HepG2 (cell line): Measurements from ENCODE around the gene USP28. TPM values are rescaled to one million over a fixed set of nuclear protein-coding genes. Genes with fewer than 3 reads are reported as not detected.

ENCODE experiments used
- ATAC-seq: fragments of 200-7000 bp; cut with Tn5 transposase; 3 replicates; pipeline ENCODE4 v1.9.1; 2020; ENCODE audit warnings: mild to moderate bottlenecking, moderate library complexity
- BruUV-seq: library from RNA; stranded (reverse); fragments of 400-500 nt; replicated peaks from 2 replicates; lab custom pipeline; 2021; lab: Mats Ljungman, UMichigan
- CTCF ChIA-PET: fragments of 300-600 bp; formaldehyde crosslinking; extraction: SDS; loops from one replicate; lab custom pipeline; 2021; ENCODE audit warnings: low total read pairs, inconsistent platforms, low intra/inter-chr PET ratio; lab: Yijun Ruan, JAX
- POLR2A ChIA-PET: fragments of 350-600 bp; sonication (Branson Sonifier 250); formaldehyde crosslinking; loops from one replicate; lab custom pipeline; 2020; ENCODE audit warnings: antibody characterized with exemption, inconsistent platforms; lab: Yijun Ruan, JAX
- DNase-seq: peaks from one replicate; pipeline ENCODE4 v3.0.0-alpha.2; 2015; ENCODE audit warnings: low spot score
- FAIRE-seq: peaks from 3 replicates; lab custom pipeline; 2011; peaks lifted over from hg19 to GRCh38; lab: Jason Lieb, UNC
- H2AFZ ChIP-seq: one replicate; pipeline ENCODE4 v1.6.1; 2011; ENCODE audit warnings: low read length, inconsistent platforms
- H3K27ac ChIP-seq: fragments of 300-600 bp; 3 replicates; pipeline ENCODE4 v1.8.0; 2011; ENCODE audit warnings: mixed run types, mild to moderate bottlenecking, mixed read lengths, low read length, inconsistent platforms; ENCODE audit not compliant: insufficient read depth; ENCODE audit errors: extremely low read length
- H3K27me3 ChIP-seq, 2 experiments: fragments of 200-600 bp in 1 of 2; 2 replicates in 1 of 2; 3 replicates in 1 of 2; pipeline versions ENCODE4 v1.6.0 to v1.8.0; 2011; ENCODE audit warnings: low read length in 2 of 2, mild to moderate bottlenecking in 2 of 2, moderate library complexity in 2 of 2, inconsistent platforms in 1 of 2; ENCODE audit not compliant: insufficient read depth in 2 of 2, control insufficient read depth in 1 of 2
- H3K36me3 ChIP-seq, 2 experiments: fragments of 200-600 bp in 1 of 2; replicated peaks in 1 of 2; 2 replicates in 1 of 2; 3 replicates in 1 of 2; pipeline versions ENCODE4 v1.5.1 to v1.8.0; 2011; ENCODE audit warnings: low read length in 2 of 2, inconsistent platforms in 1 of 2; ENCODE audit not compliant: insufficient read depth in 2 of 2, control insufficient read depth in 1 of 2
- H3K4me1 ChIP-seq: 2 replicates; pipeline ENCODE4 v1.5.1; 2012; ENCODE audit warnings: low read length, inconsistent platforms; ENCODE audit not compliant: insufficient read depth
- H3K4me2 ChIP-seq: 2 replicates; pipeline ENCODE4 v1.6.0; 2011; ENCODE audit warnings: low read depth, low read length, inconsistent platforms
- H3K4me3 ChIP-seq, 3 experiments: fragments of 200-600 bp in 1 of 3; sonication (generic), shearing (Covaris generic) in 1 of 3; replicated peaks in 1 of 3; 2 replicates each; pipeline ENCODE4 v1.5.1; 2011 to 2016; ENCODE audit warnings: low read length in 3 of 3, inconsistent platforms in 2 of 3, low read depth in 2 of 3, mild to moderate bottlenecking in 2 of 3, control low read depth in 1 of 3, mixed read lengths in 1 of 3; ENCODE audit not compliant: insufficient read depth in 1 of 3
- H3K79me2 ChIP-seq: one replicate; pipeline ENCODE4 v1.6.1; 2011; ENCODE audit warnings: low read length, inconsistent platforms; ENCODE audit not compliant: insufficient read depth
- H3K9ac ChIP-seq: 2 replicates; pipeline ENCODE4 v1.6.0; 2011; ENCODE audit warnings: mild to moderate bottlenecking, low read depth, low read length, inconsistent platforms; ENCODE audit not compliant: insufficient read depth
- H3K9me3 ChIP-seq: 2 replicates; pipeline ENCODE4 v1.5.1; 2012; ENCODE audit warnings: mild to moderate bottlenecking, low read length
- H4K20me1 ChIP-seq: 2 replicates; pipeline ENCODE4 v1.6.0; 2011; ENCODE audit warnings: inconsistent platforms, mild to moderate bottlenecking, low read length, moderate library complexity; ENCODE audit not compliant: insufficient read depth
- DNMT1 ChIP-seq: sonication (generic); formaldehyde crosslinking; IDR thresholded peaks from 2 replicates; pipeline ENCODE4 v1.5.1; 2020; ENCODE audit warnings: mild to moderate bottlenecking, missing genetic modification reagents
- GTF2F1 ChIP-seq: fragments of 150-350 bp; IDR thresholded peaks from 2 replicates; pipeline ENCODE4 v1.6.1; 2014; ENCODE audit warnings: low read length
- MEIS1 ChIP-seq: sonication (generic); formaldehyde crosslinking; IDR thresholded peaks from 2 replicates; pipeline ENCODE4 v1.9.0; 2021; ENCODE audit warnings: mild to moderate bottlenecking, missing genetic modification reagents, moderate library complexity, borderline replicate concordance
- ZC3H4 ChIP-seq: sonication (generic); formaldehyde crosslinking; IDR thresholded peaks from 2 replicates; pipeline ENCODE4 v1.4.0; 2020; ENCODE audit warnings: missing genetic modification reagents, borderline replicate concordance
- ZNF44 ChIP-seq: sonication (generic); formaldehyde crosslinking; IDR thresholded peaks from 2 replicates; pipeline ENCODE4 v1.5.1; 2020; ENCODE audit warnings: mild to moderate bottlenecking, missing genetic modification reagents
- WGBS: methylation state at CpG from one replicate; pipeline ENCODE4 v1.1.6; 2017; ENCODE audit warnings: low lambda C conversion rate; 5-methylcytosine and 5-hydroxymethylcytosine counted together
- in situ Hi-C: cut with HindIII; loops from 2 replicates; pipeline ENCODE4 v1.10.0; 2017; ENCODE audit warnings: low pct_unique_long_range_greater_than_20kb; ENCODE audit not compliant: extremely low pct_ligation_motif_present
- intact Hi-C: fragments of 100-400 bp; cut with micrococcal nuclease; formaldehyde crosslinking; loops from one replicate; pipeline ENCODE4 v1.10.0; 2022; ENCODE audit not compliant: unreplicated experiment
- polyA plus RNA-seq, 8 experiments: library from polyadenylated mRNA; depleted of rRNA in 3 of 8; stranded (reverse) in 7 of 8; unstranded in 1 of 8; fragments of >200 nt; fragmentation: Illumina TruSeq in 4 of 8; extraction: Trizol in 4 of 8; gene quantifications; 2 replicates each; pipeline versions ENCODE4 v1.2.1 to v1.2.3, GENCODE V29; 2011 to 2016; ENCODE audit warnings: low read depth in 4 of 8, missing spikeins in 1 of 8, mixed read lengths in 1 of 8; ENCODE audit not compliant: insufficient read depth in 1 of 8
- total RNA-seq, 5 experiments: library from RNA; depleted of rRNA; stranded (reverse); fragments of >200 nt; fragmentation: Illumina TruSeq; extraction: Trizol; gene quantifications; 2 replicates each; pipeline ENCODE4 v1.2.3, GENCODE V29; 2016; ENCODE audit warnings: low read depth in 1 of 5

USP28 gene
- total and polyA plus RNA-seq, 2 of the 13 experiments (the other 11 are each of a cell fraction or from before 2014, with no cell fraction given), result 29.6 to 34.3 TPM

DNA sequence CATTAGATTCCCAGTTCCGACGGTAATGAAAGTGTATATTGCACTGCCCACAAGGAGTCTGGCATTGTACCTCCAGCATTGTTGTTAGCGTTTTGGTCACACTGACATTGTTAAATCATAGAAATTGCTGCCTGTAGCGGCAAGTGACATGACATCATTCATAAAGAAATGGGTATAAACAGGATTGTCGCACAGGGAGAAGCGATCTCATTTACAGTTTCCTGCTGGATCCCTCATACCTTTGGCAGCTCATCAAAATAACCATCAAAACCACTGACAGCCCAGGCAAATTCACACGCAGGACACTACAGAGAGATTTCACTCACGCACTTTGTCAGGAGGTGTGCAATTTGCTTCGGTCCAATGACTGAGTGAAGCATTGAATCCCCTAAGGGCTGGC lies 32.7 kb upstream of the USP28 start:
- FAIRE-seq, result no peak
- no peaks in the 10 kb centered on the region for H3K36me3 ChIP-seq
- no peak for DNase-seq
- CTCF ChIA-PET, result no interaction called here
- H2AFZ ChIP-seq, result no peak overlapping the region
- no peaks in the 10 kb centered on the region for H3K79me2 ChIP-seq
- WGBS, result 70% methylated on average over 9 of the region's 9 CpGs
- ATAC-seq, result no peak
- POLR2A ChIA-PET, result no interaction called here
- H3K4me3 ChIP-seq, result no peak overlapping the region
- H3K4me1 ChIP-seq, result peaks cover 18% of the 10 kb centered on the region
- no peak overlapping the region for H3K9ac ChIP-seq
- intact Hi-C loops, result no loop called here
- TF ChIP-seq ZNF44, result no peak
- TF ChIP-seq GTF2F1, result no peak
- no TSS peak for BruUV-seq
- H3K4me2 ChIP-seq, result no peak overlapping the region
- H4K20me1 ChIP-seq, result no peaks in the 10 kb centered on the region
- in situ Hi-C loops, result no loop called here
- H3K9me3 ChIP-seq, result no peaks in the 10 kb centered on the region
- no peak overlapping the region for H3K27ac ChIP-seq
- no peaks in the 10 kb centered on the region; a peak in 1 of 5 replicates for H3K27me3 ChIP-seq

DNA sequence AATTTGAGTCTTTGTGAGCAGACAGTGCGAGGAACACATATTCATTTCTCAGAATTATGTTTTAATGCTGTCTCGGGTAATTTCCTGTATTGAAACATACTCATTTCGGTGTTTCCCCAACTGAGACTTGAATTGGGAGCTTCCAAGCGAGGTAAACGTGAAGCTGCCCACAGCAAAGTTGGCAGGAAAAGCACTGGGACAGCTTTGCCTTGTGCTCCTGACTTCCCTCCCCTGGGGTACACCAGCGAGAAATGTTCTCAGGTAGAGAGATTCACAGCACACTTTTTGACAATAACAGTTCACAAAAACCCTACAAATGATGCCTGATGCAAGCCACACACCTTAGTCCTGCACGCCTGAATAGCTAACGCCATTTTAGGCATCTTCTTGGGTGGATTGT lies 32.3 kb upstream of the USP28 start:
- FAIRE-seq (no peak), ATAC-seq (no peak), DNase-seq (no peak)
- H3K4me2 ChIP-seq, result no peak overlapping the region
- H2AFZ ChIP-seq, result no peak overlapping the region
- no peak overlapping the region for H3K27ac ChIP-seq
- POLR2A ChIA-PET, result no interaction called here
- H3K4me1 ChIP-seq, result peaks cover 18% of the 10 kb centered on the region
- no peaks in the 10 kb centered on the region for H3K9me3 ChIP-seq
- H3K27me3 ChIP-seq, result no peaks in the 10 kb centered on the region; a peak in 1 of 5 replicates
- no peaks in the 10 kb centered on the region for H4K20me1 ChIP-seq
- 31% methylated on average over 8 of the region's 8 CpGs for WGBS
- CTCF ChIA-PET, result no interaction called here
- H3K4me3 ChIP-seq, result no peak overlapping the region
- H3K36me3 ChIP-seq, result no peaks in the 10 kb centered on the region
- in situ Hi-C loops, result no loop called here
- TF ChIP-seq ZC3H4 (CRISPR knock-in tag), result no peak
- TF ChIP-seq DNMT1 (CRISPR knock-in tag), result no peak
- no peak for TF ChIP-seq MEIS1 (CRISPR knock-in tag)
- BruUV-seq, result no TSS peak
- no peak overlapping the region for H3K9ac ChIP-seq
- H3K79me2 ChIP-seq, result no peaks in the 10 kb centered on the region
- intact Hi-C loops, result no loop called here
